H1 (cell line): ENCODE measurements around the gene SLC5A2. TPM values are rescaled to one million over a fixed set of nuclear protein-coding genes. Genes with fewer than 3 reads are reported as not detected.

Experiments used
- CTCF ChIA-PET: fragments of 300-600 bp; sonication (Branson Sonifier 250); formaldehyde crosslinking; loops from one replicate; lab custom pipeline; 2021; ENCODE audit not compliant: partially characterized antibody; lab: Charles Lee
- POLR2A ChIA-PET: fragments of 300-600 bp; sonication (Branson Sonifier 250); formaldehyde crosslinking; loops from one replicate; lab custom pipeline; 2021; ENCODE audit warnings: inconsistent platforms; ENCODE audit not compliant: partially characterized antibody; lab: Charles Lee
- DNase-seq, 2 experiments: peaks; one replicate each; pipeline versions ENCODE4 v3.0.0 to v3.0.0-alpha.2; 2010 to 2022; ENCODE audit warnings: low spot score in 2 of 2, low read depth in 1 of 2, mixed read lengths in 1 of 2
- FAIRE-seq: peaks from 2 replicates; lab custom pipeline; 2011; peaks lifted over from hg19 to GRCh38; lab: Jason Lieb, UNC
- H2AFZ ChIP-seq: 2 replicates; pipeline ENCODE4 v1.8.1; 2012; ENCODE audit warnings: low read length, inconsistent platforms
- H2AK5ac ChIP-seq: 2 replicates; pipeline ENCODE4 v1.6.1; 2013; ENCODE audit warnings: low read depth, low read length
- H2BK120ac ChIP-seq: replicated peaks from 2 replicates; pipeline ENCODE3; 2013; ENCODE audit warnings: low read depth, low read length, inconsistent platforms
- H2BK12ac ChIP-seq: 2 replicates; pipeline ENCODE4 v1.6.1; 2013; ENCODE audit warnings: low read depth, low read length
- H2BK15ac ChIP-seq: 2 replicates; pipeline ENCODE4 v1.6.1; 2013; ENCODE audit warnings: low read length
- H2BK20ac ChIP-seq: 2 replicates; pipeline ENCODE4 v1.6.1; 2013; ENCODE audit warnings: low read length
- H2BK5ac ChIP-seq: 2 replicates; pipeline ENCODE4 v1.6.1; 2013; ENCODE audit warnings: low read depth, low read length
- H3K14ac ChIP-seq: 2 replicates; pipeline ENCODE4 v1.6.1; 2013; ENCODE audit warnings: inconsistent platforms; ENCODE audit not compliant: insufficient read length
- H3K18ac ChIP-seq: 2 replicates; pipeline ENCODE4 v1.6.1; 2013; ENCODE audit warnings: low read length; ENCODE audit errors: extremely low read depth
- H3K23ac ChIP-seq: 2 replicates; pipeline ENCODE4 v1.6.1; 2013; ENCODE audit warnings: inconsistent platforms; ENCODE audit not compliant: insufficient read length
- H3K23me2 ChIP-seq: 2 replicates; pipeline ENCODE4 v1.6.1; 2013; ENCODE audit warnings: low read depth, low read length
- H3K27ac ChIP-seq: 2 replicates; pipeline ENCODE4 v1.6.1; 2011; ENCODE audit warnings: low read depth, low read length, inconsistent platforms
- H3K27me3 ChIP-seq, 4 experiments: replicated peaks in 1 of 4; 1 replicate in 1 of 4; 2 replicates in 3 of 4; pipeline versions ENCODE4 v1.6.1 to v1.8.1; 2011 to 2013; ENCODE audit warnings: low read length in 3 of 4, mild to moderate bottlenecking in 3 of 4, inconsistent platforms in 2 of 4, mixed read lengths in 2 of 4, moderate library complexity in 1 of 4; ENCODE audit not compliant: control insufficient read depth in 3 of 4, insufficient read depth in 3 of 4; ENCODE audit errors: extremely low read depth in 1 of 4
- H3K36me3 ChIP-seq, 4 experiments: 2 replicates each; pipeline versions ENCODE4 v1.6.1 to v1.8.1; 2011 to 2013; ENCODE audit warnings: mild to moderate bottlenecking in 4 of 4, low read length in 3 of 4, moderate library complexity in 2 of 4, control low read depth in 1 of 4, inconsistent platforms in 1 of 4; ENCODE audit not compliant: insufficient read depth in 4 of 4, control insufficient read depth in 2 of 4
- H3K4ac ChIP-seq: replicated peaks from 2 replicates; pipeline ENCODE3; 2013; ENCODE audit warnings: low read length, low read depth, mixed read lengths, inconsistent platforms; ENCODE audit not compliant: insufficient read length
- H3K4me1 ChIP-seq, 4 experiments: replicated peaks in 1 of 4; 1 replicate in 1 of 4; 2 replicates in 3 of 4; pipeline versions ENCODE4 v1.6.1 to v1.8.1; 2011 to 2013; ENCODE audit warnings: low read length in 3 of 4, inconsistent platforms in 2 of 4, mixed read lengths in 1 of 4; ENCODE audit not compliant: insufficient read depth in 4 of 4, control insufficient read depth in 3 of 4
- H3K4me2 ChIP-seq, 2 experiments: 2 replicates each; pipeline versions ENCODE4 v1.6.1 to v1.8.1; 2011 to 2013; ENCODE audit warnings: low read depth in 2 of 2, low read length in 2 of 2, control low read depth in 1 of 2, inconsistent platforms in 1 of 2, mild to moderate bottlenecking in 1 of 2; ENCODE audit not compliant: insufficient read depth in 1 of 2
- H3K4me3 ChIP-seq, 4 experiments: fragments of 200-600, 300-600 bp in 1 of 4; sonication (generic), shearing (Covaris generic), sonication (Bioruptor Twin) in 1 of 4; 2 replicates each; pipeline versions ENCODE4 v1.5.1 to v1.8.1; 2011 to 2016; ENCODE audit warnings: low read length in 4 of 4, low read depth in 3 of 4, control low read depth in 2 of 4, inconsistent platforms in 2 of 4, mild to moderate bottlenecking in 2 of 4, mixed read lengths in 1 of 4, moderate library complexity in 1 of 4; ENCODE audit not compliant: insufficient read depth in 2 of 4; ENCODE audit errors: extremely low read depth in 1 of 4
- H3K56ac ChIP-seq: replicated peaks from 2 replicates; pipeline ENCODE3; 2013; ENCODE audit warnings: low read depth, mild to moderate bottlenecking, mixed read lengths, low read length, inconsistent platforms; ENCODE audit not compliant: insufficient read length
- H3K79me1 ChIP-seq: 2 replicates; pipeline ENCODE4 v1.6.1; 2013; ENCODE audit warnings: low read depth, low read length, control low read depth
- H3K79me2 ChIP-seq, 2 experiments: 2 replicates each; pipeline versions ENCODE4 v1.6.1 to v1.8.1; 2012 to 2013; ENCODE audit warnings: low read length in 2 of 2, mild to moderate bottlenecking in 2 of 2, inconsistent platforms in 1 of 2; ENCODE audit not compliant: insufficient read depth in 2 of 2, control insufficient read depth in 1 of 2
- H3K9ac ChIP-seq, 4 experiments: replicated peaks in 1 of 4; 1 replicate in 1 of 4; 2 replicates in 3 of 4; pipeline versions ENCODE4 v1.6.1 to v1.8.1; 2011 to 2013; ENCODE audit warnings: low read depth in 3 of 4, low read length in 3 of 4, control low read depth in 2 of 4, mild to moderate bottlenecking in 2 of 4, moderate library complexity in 2 of 4, inconsistent platforms in 1 of 4; ENCODE audit errors: extremely low read depth in 1 of 4
- H3K9me3 ChIP-seq, 2 experiments: 2 replicates each; pipeline versions ENCODE4 v1.6.1 to v1.8.1; 2012 to 2013; ENCODE audit warnings: mild to moderate bottlenecking in 2 of 2, moderate library complexity in 2 of 2, control low read depth in 1 of 2, inconsistent platforms in 1 of 2, low read depth in 1 of 2, low read length in 1 of 2, mixed read lengths in 1 of 2; ENCODE audit not compliant: insufficient read depth in 2 of 2
- H4K20me1 ChIP-seq, 2 experiments: replicated peaks in 1 of 2; 2 replicates each; pipeline versions ENCODE3 to v1.8.1; 2011 to 2013; ENCODE audit warnings: inconsistent platforms in 2 of 2, low read length in 2 of 2, mild to moderate bottlenecking in 1 of 2; ENCODE audit not compliant: insufficient read depth in 2 of 2, control insufficient read depth in 1 of 2
- H4K5ac ChIP-seq: 2 replicates; pipeline ENCODE4 v1.6.1; 2013; ENCODE audit warnings: low read length, low read depth, mixed read lengths, inconsistent platforms; ENCODE audit not compliant: insufficient read length
- H4K8ac ChIP-seq: 2 replicates; pipeline ENCODE4 v1.8.0; 2013; ENCODE audit warnings: mild to moderate bottlenecking, moderate library complexity, low read length, inconsistent platforms; ENCODE audit not compliant: insufficient read depth; ENCODE audit errors: extremely low read depth
- H4K91ac ChIP-seq: replicated peaks from 2 replicates; pipeline ENCODE3; 2013; ENCODE audit warnings: low read length, mixed read lengths, inconsistent platforms; ENCODE audit not compliant: insufficient read length
- JUND ChIP-seq: IDR thresholded peaks from 2 replicates; pipeline ENCODE4 v1.6.1; 2011; ENCODE audit warnings: mild to moderate bottlenecking, improper control_type of control experiment, low read length
- NRF1 ChIP-seq: IDR thresholded peaks from 2 replicates; pipeline ENCODE4 v1.6.1; 2011; ENCODE audit warnings: mild to moderate bottlenecking, low read depth, low read length, improper control_type of control experiment
- POLR2AphosphoS5 ChIP-seq: IDR thresholded peaks from 2 replicates; pipeline ENCODE4 v1.6.1; 2011; ENCODE audit warnings: low read depth, low read length
- TCF12 ChIP-seq: IDR thresholded peaks from 2 replicates; pipeline ENCODE4 v1.6.1; 2011; ENCODE audit warnings: low read depth, mild to moderate bottlenecking, low read length
- WGBS, 2 experiments: shearing (Covaris generic) in 1 of 2; methylation state at CpG; one replicate each; pipeline versions ENCODE4 v1.1.6 to v1.1.7; 2013 to 2015; ENCODE audit warnings: low lambda C conversion rate in 2 of 2, mixed read lengths in 2 of 2, inconsistent platforms in 1 of 2, low coverage in 1 of 2, missing lambda C conversion rate in 1 of 2; ENCODE audit not compliant: insufficient replicate concordance in 2 of 2, insufficient coverage in 1 of 2, insufficient read length in 1 of 2; ENCODE audit errors: extremely low coverage in 1 of 2, missing lambda C conversion rate in 1 of 2; 5-methylcytosine and 5-hydroxymethylcytosine counted together
- polyA plus RNA-seq, 7 experiments: library from polyadenylated mRNA; depleted of rRNA in 3 of 7; stranded (reverse) in 5 of 7; unstranded in 2 of 7; fragments of >200 nt in 5 of 7; fragments of 200-250 nt in 2 of 7; gene quantifications; 1 replicate in 5 of 7; 2 replicates in 1 of 7; 4 replicates in 1 of 7; pipeline versions ENCODE4 v1.2.1 to v1.2.3, GENCODE V29; 2011 to 2013; ENCODE audit warnings: missing spikeins in 2 of 7, mixed read lengths in 2 of 7
- total RNA-seq: library from RNA; stranded (reverse); fragmentation: NEBNext Ultra II Directional; extraction: Animal tissue kit (Norgen Biotek cat#: 25700); gene quantifications from 2 replicates; pipeline ENCODE4 v1.2.1, GENCODE V29; 2021

The SLC5A2 gene
- total and polyA plus RNA-seq, 2 of the 8 experiments (the other 6 are each of a cell fraction or from before 2014, with no cell fraction given) = 0.56 to 4.4 TPM

- Histone ChIP-seq H3K4me3 (no peak overlapping the region), H2BK12ac (no peak overlapping the region), H3K14ac (no peak overlapping the region), H4K8ac (no peak overlapping the region), H3K4me2 (no peak overlapping the region), H3K18ac (no peak overlapping the region), H3K4me1 (peaks cover 2 to 10% (median 5%) of the 10 kb centered on the region in 4 experiments), H3K79me1 (no peaks in the 10 kb centered on the region), H4K91ac (no peak overlapping the region), H4K20me1 (no peaks in the 10 kb centered on the region), H3K23ac (no peak overlapping the region), H2BK20ac (no peak overlapping the region), H3K4ac (no peak overlapping the region), H4K5ac (no peak overlapping the region), H3K27me3 (no peaks in the 10 kb centered on the region), H2BK120ac (no peak overlapping the region), H3K36me3 (peaks cover 0 to 3% (median under 1%) of the 10 kb centered on the region in 4 experiments; a peak in 1 of 8 replicates), H3K79me2 (no peaks in the 10 kb centered on the region), H2AK5ac (no peak overlapping the region), H2AFZ (no peak overlapping the region), H3K23me2 (no peaks in the 10 kb centered on the region), H3K9me3 (no peaks in the 10 kb centered on the region), H3K9ac (no peak overlapping the region), H3K56ac (no peak overlapping the region), H3K27ac (no peak overlapping the region), H2BK5ac (no peak overlapping the region), H2BK15ac (no peak overlapping the region)
- DNase-seq (no peak), FAIRE-seq (no peak)
- WGBS, 2 experiments = 89% methylated on average over 8 of the region's 8 CpGs; no CpG with 5 or more reads in 1 of the 2 experiments
- CTCF ChIA-PET = interaction anchor here (0.9 kb wide), 1 partner anchor 25 kb away, joined by 3 read pairs; no protein-coding TSS in a partner anchor
- POLR2A ChIA-PET = interaction anchor here (0.9 to 10.6 kb wide), 4 partner anchors 9 to 30 kb away, joined by 3 to 69 read pairs (median 4); partner anchors contain the start of genes AHSP and RUSF1
- TF ChIP-seq JUND (no peak), TCF12 (no peak), POLR2AphosphoS5 (no peak), NRF1 (no peak)
Measured at GRCh38 chr16:31498493-31498892, 15.6 kb downstream of the SLC5A2 start.
